AG04449 (cell line): ENCODE results near the gene TRIO.

Source experiments
- CTCF ChIA-PET: fragments of 350-600 bp; formaldehyde crosslinking; extraction: SDS; loops from one replicate; lab custom pipeline; 2021; ENCODE audit warnings: antibody characterized with exemption; lab: Yijun Ruan, JAX
- POLR2A ChIA-PET: fragments of 400-600, 350-600 bp; formaldehyde crosslinking; extraction: SDS; loops from one replicate; lab custom pipeline; 2020; ENCODE audit warnings: antibody characterized with exemption, inconsistent platforms; lab: Yijun Ruan, JAX
- DNase-seq: peaks from one replicate; pipeline ENCODE4 v3.0.0-alpha.2; 2010; ENCODE audit warnings: low read depth, low spot score
- H3K4me3 ChIP-seq: 2 replicates; pipeline ENCODE4 v1.5.1; 2011; ENCODE audit warnings: low read depth, mild to moderate bottlenecking, control low read depth, low read length
- TF ChIP-seq, protein P1 (sequence below): IDR thresholded peaks from one replicate; pipeline ENCODE4 v1.5.1; 2011; ENCODE audit warnings: mild to moderate bottlenecking, moderate library complexity, low read length, control low read depth, inconsistent platforms; ENCODE audit not compliant: insufficient read depth; ENCODE audit errors: missing control alignments

The TRIO gene

DNA sequence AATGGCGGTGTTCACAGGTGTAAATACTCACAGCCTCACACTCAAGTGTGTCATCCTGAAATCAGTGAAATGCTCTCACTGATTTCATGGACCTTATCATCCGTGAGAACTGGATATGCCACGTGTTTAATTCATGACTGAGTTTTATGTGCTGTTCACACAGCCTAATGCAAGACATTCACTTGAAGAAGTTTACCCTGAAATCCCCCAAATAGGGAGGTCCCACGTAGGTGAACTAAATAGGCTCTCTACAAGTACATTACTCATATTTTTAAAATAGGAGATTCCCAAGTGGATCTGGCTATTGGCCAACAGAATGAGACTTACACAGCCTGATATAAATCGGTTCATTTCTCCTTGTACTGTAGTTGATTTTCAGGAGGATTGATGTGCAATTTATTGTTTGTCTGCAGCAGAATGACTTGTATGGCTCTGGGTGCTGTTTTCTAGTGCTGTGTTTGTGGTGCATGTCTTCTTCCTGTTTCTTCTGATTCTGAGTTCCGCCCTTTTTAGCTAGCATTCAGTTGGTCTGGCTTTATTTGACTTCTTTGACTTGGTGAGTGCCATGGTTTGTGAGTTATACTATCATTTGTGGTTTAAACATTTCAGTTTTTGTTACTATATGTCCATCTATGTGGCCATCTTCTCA lies 25.1 kb downstream of the TRIO start:
- POLR2A ChIA-PET = interaction anchor here (0.6 to 2.1 kb wide), 3 partner anchors 11 to 22 kb away, joined by 3 to 8 read pairs (median 3); no protein-coding TSS in a partner anchor
- no peak overlapping the region for H3K4me3 ChIP-seq
- DNase-seq = no peak
- CTCF ChIA-PET = interaction anchor here (1.6 kb wide), 1 partner anchor 102 kb away, joined by 5 read pairs; no protein-coding TSS in a partner anchor
- TF ChIP-seq, protein P1, sequence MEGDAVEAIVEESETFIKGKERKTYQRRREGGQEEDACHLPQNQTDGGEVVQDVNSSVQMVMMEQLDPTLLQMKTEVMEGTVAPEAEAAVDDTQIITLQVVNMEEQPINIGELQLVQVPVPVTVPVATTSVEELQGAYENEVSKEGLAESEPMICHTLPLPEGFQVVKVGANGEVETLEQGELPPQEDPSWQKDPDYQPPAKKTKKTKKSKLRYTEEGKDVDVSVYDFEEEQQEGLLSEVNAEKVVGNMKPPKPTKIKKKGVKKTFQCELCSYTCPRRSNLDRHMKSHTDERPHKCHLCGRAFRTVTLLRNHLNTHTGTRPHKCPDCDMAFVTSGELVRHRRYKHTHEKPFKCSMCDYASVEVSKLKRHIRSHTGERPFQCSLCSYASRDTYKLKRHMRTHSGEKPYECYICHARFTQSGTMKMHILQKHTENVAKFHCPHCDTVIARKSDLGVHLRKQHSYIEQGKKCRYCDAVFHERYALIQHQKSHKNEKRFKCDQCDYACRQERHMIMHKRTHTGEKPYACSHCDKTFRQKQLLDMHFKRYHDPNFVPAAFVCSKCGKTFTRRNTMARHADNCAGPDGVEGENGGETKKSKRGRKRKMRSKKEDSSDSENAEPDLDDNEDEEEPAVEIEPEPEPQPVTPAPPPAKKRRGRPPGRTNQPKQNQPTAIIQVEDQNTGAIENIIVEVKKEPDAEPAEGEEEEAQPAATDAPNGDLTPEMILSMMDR = no peak

DNA sequence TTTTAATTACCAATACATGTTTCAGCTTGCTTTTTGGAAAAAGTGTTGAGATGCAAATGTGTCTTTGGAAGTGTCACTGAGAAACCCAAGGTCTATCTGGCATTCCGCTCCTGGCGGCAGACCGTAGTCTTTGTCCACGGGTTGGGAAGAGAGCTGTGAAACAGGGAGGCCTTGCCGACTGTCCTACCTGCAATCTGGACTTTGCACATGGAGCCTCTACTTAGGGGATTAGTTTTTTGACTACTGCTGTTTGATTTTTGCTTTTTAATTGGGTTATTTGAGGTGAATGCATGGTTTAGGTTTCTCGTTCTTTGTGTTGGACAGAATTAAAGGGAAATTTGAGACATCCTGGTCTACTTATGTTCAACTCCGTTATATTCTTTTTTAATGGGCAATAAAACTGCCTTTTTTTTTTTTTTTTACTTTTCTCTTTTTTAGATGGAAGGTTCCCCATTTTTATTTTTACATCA lies 25.7 kb downstream of the TRIO start:
- ChIA-PET POLR2A (no interaction called here), CTCF (no interaction called here)
- TF ChIP-seq, protein P1 = no peak
- no peak for DNase-seq
- H3K4me3 ChIP-seq = no peak overlapping the region

DNA sequence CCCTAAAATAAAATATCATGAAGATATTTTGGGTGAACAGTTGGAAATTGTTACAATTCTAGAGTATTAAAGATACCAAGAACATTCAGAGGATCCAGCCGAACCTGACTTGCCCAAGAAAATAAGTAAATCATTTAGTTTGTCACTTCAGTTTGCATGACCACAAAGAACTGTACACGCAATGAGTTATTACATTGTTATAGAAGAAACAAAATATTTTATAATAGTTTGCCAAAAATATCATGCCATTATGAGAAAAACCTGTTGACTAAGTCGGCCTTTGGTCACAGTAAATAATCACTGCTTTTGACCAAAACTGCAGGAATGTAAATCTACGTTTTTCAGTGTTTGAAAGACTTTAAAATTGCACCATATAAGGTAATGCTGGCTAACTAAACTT lies 27.9 kb downstream of the TRIO start:
- ChIA-PET CTCF (interaction anchor here (0.8 to 1.6 kb wide), 3 partner anchors 11 to 99 kb away, joined by 3 read pairs; no protein-coding TSS in a partner anchor), POLR2A (interaction anchor here (0.8 kb wide), 1 partner anchor 26 kb away, joined by 4 read pairs; no protein-coding TSS in a partner anchor)
- no peak overlapping the region for H3K4me3 ChIP-seq
- DNase-seq = no peak
- TF ChIP-seq, protein P1 = no peak

DNA sequence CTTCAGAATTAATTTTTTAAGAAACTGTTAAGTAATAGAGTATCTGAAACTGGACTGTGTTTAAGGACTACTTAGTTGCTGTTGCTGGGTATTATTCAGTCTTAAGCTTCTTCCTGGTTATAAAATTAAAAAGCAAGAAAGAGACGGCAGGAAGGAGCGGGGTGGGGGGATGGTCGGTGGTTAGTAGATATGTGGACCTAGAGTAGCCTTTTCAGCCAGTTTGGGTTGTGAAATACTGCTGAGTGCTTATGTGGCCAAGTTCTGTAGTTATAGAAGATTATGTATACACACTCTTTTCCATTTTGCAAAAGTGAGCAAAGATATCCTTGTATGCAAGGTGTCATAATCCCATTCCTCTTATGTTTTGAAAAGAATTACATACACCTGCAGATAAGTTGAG lies 28.5 kb downstream of the TRIO start:
- no peak overlapping the region for H3K4me3 ChIP-seq
- CTCF ChIA-PET = interaction anchor here (0.8 to 1.6 kb wide), 3 partner anchors 11 to 98 kb away, joined by 3 read pairs; no protein-coding TSS in a partner anchor
- TF ChIP-seq, protein P1 = no peak
- POLR2A ChIA-PET = interaction anchor here (0.8 kb wide), 1 partner anchor 26 kb away, joined by 4 read pairs; no protein-coding TSS in a partner anchor
- DNase-seq = no peak

DNA sequence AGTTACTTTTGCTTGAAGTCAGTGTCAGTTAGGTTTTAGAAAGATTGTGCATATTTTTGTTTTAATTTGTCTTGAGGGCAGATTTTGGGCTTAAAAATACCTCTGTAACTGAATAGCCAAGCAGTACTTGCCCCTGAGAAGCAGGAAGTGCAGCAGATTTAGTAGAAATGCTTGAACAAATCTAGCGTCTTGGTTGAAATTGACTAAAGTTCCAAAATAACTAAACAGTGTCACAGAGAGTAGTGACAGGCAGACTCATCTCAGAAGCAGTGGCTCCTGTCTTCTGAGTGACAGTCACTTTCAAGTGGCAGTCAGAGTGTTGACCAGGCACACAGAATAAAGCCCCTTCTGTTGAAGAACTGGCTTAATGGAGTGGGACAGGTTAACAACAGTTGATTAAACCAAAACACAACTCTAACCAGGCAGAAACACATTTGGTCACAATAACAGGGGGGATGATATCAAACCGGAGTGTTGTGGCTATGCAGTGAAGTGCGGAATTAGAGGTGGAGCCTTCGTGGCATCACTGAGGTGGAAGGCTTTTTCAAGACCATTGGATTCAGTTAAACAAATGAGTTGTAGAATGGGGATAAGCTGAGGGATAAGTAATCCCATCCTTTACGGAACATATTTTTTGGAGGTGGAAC lies 29.1 kb downstream of the TRIO start:
- DNase-seq = no peak
- CTCF ChIA-PET = interaction anchor here (1.0 to 1.6 kb wide), 2 partner anchors 12 to 18 kb away, joined by 3 read pairs; no protein-coding TSS in a partner anchor
- H3K4me3 ChIP-seq = no peak overlapping the region
- TF ChIP-seq, protein P1 = no peak
- POLR2A ChIA-PET = no interaction called here
